Measurements from ENCODE around the gene XRCC3. TPM values are rescaled to one million over a fixed set of nuclear protein-coding genes. Genes with fewer than 3 reads are reported as not detected.

Gene XRCC3
- total and polyA plus RNA-seq, 2 experiments from 2014 or later = 20.4 to 72.9 TPM

DNA sequence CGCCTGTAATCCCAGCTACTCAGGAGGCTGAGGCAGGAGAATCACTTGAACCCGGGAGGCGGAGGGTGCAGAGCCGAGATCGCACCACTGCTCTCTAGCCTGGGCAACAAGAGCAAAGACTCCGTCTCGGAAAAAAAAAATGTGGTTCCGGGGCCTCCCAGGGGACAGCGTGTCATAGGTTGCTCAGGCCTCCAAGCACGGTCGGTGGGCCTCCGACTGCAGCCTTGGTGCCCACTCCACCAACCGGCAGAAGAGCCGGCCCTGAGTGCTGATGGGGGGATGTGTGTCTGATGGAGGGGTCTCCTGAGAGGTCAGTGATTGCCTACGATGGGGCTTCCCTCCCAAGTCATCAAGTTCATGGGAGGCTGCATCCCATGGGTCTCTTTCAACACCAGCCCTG, 16.2 kb upstream of the XRCC3 start:
- DNase-seq (ENCODE audit: low spot score) (no peak), ATAC-seq (no peak)
- no peaks in the 10 kb centered on the region for H3K4me1 ChIP-seq (ENCODE audit: insufficient read depth)
- H4K20me1 ChIP-seq (replicated peaks; ENCODE audit: insufficient read depth) = peaks cover 7% of the 10 kb centered on the region; the same call in 1 of the 2 replicates
- no peaks in the 10 kb centered on the region for H3K9me2 ChIP-seq (ENCODE audit: insufficient read depth)
- no peak overlapping the region for H3K4me3 ChIP-seq
- Mint-ChIP-seq H3K36me3 (ENCODE audit: low read depth) (peaks cover 23% of the 10 kb centered on the region), H3K27ac (no peak overlapping the region), H3K9me3 (no peaks in the 10 kb centered on the region), H3K27me3 (ENCODE audit: insufficient read depth, low read depth, poor library complexity) (peaks cover 5% of the 10 kb centered on the region), H3K4me3 (no peak overlapping the region), H3K4me1 (peaks cover 5% of the 10 kb centered on the region; the same call in 2 of the 3 replicates)
- no peaks in the 10 kb centered on the region for H3K27me3 ChIP-seq (ENCODE audit: insufficient read depth)
- H3K27ac ChIP-seq (ENCODE audit: low read depth) = no peak overlapping the region
- H2AFZ ChIP-seq = no peak overlapping the region
- H3K79me2 ChIP-seq (replicated peaks; ENCODE audit: insufficient read depth) = peaks cover 4% of the 10 kb centered on the region; the same call in 1 of the 2 replicates
- H3F3A ChIP-seq (replicated peaks; ENCODE audit: low read depth) = no peaks in the 10 kb centered on the region
- no peaks in the 10 kb centered on the region for H3K36me3 ChIP-seq (ENCODE audit: insufficient read depth)
- H3K4me2 ChIP-seq = no peak overlapping the region
- TF ChIP-seq ZNF114 (CRISPR knock-in tag; IDR thresholded peaks at IDR 0.05) = no peak
- TF ChIP-seq, protein P1, sequence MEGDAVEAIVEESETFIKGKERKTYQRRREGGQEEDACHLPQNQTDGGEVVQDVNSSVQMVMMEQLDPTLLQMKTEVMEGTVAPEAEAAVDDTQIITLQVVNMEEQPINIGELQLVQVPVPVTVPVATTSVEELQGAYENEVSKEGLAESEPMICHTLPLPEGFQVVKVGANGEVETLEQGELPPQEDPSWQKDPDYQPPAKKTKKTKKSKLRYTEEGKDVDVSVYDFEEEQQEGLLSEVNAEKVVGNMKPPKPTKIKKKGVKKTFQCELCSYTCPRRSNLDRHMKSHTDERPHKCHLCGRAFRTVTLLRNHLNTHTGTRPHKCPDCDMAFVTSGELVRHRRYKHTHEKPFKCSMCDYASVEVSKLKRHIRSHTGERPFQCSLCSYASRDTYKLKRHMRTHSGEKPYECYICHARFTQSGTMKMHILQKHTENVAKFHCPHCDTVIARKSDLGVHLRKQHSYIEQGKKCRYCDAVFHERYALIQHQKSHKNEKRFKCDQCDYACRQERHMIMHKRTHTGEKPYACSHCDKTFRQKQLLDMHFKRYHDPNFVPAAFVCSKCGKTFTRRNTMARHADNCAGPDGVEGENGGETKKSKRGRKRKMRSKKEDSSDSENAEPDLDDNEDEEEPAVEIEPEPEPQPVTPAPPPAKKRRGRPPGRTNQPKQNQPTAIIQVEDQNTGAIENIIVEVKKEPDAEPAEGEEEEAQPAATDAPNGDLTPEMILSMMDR (conservative IDR thresholded peaks at IDR 0.05; ENCODE audit: low read depth in 2 of 2) = no peak
- no peak for TF ChIP-seq POLR2AphosphoS5 (IDR thresholded peaks at IDR 0.05; ENCODE audit: low read depth)
- no peak for TF ChIP-seq STAT1 (IDR thresholded peaks at IDR 0.05; ENCODE audit: unreplicated experiment)
- TF ChIP-seq, protein P2, sequence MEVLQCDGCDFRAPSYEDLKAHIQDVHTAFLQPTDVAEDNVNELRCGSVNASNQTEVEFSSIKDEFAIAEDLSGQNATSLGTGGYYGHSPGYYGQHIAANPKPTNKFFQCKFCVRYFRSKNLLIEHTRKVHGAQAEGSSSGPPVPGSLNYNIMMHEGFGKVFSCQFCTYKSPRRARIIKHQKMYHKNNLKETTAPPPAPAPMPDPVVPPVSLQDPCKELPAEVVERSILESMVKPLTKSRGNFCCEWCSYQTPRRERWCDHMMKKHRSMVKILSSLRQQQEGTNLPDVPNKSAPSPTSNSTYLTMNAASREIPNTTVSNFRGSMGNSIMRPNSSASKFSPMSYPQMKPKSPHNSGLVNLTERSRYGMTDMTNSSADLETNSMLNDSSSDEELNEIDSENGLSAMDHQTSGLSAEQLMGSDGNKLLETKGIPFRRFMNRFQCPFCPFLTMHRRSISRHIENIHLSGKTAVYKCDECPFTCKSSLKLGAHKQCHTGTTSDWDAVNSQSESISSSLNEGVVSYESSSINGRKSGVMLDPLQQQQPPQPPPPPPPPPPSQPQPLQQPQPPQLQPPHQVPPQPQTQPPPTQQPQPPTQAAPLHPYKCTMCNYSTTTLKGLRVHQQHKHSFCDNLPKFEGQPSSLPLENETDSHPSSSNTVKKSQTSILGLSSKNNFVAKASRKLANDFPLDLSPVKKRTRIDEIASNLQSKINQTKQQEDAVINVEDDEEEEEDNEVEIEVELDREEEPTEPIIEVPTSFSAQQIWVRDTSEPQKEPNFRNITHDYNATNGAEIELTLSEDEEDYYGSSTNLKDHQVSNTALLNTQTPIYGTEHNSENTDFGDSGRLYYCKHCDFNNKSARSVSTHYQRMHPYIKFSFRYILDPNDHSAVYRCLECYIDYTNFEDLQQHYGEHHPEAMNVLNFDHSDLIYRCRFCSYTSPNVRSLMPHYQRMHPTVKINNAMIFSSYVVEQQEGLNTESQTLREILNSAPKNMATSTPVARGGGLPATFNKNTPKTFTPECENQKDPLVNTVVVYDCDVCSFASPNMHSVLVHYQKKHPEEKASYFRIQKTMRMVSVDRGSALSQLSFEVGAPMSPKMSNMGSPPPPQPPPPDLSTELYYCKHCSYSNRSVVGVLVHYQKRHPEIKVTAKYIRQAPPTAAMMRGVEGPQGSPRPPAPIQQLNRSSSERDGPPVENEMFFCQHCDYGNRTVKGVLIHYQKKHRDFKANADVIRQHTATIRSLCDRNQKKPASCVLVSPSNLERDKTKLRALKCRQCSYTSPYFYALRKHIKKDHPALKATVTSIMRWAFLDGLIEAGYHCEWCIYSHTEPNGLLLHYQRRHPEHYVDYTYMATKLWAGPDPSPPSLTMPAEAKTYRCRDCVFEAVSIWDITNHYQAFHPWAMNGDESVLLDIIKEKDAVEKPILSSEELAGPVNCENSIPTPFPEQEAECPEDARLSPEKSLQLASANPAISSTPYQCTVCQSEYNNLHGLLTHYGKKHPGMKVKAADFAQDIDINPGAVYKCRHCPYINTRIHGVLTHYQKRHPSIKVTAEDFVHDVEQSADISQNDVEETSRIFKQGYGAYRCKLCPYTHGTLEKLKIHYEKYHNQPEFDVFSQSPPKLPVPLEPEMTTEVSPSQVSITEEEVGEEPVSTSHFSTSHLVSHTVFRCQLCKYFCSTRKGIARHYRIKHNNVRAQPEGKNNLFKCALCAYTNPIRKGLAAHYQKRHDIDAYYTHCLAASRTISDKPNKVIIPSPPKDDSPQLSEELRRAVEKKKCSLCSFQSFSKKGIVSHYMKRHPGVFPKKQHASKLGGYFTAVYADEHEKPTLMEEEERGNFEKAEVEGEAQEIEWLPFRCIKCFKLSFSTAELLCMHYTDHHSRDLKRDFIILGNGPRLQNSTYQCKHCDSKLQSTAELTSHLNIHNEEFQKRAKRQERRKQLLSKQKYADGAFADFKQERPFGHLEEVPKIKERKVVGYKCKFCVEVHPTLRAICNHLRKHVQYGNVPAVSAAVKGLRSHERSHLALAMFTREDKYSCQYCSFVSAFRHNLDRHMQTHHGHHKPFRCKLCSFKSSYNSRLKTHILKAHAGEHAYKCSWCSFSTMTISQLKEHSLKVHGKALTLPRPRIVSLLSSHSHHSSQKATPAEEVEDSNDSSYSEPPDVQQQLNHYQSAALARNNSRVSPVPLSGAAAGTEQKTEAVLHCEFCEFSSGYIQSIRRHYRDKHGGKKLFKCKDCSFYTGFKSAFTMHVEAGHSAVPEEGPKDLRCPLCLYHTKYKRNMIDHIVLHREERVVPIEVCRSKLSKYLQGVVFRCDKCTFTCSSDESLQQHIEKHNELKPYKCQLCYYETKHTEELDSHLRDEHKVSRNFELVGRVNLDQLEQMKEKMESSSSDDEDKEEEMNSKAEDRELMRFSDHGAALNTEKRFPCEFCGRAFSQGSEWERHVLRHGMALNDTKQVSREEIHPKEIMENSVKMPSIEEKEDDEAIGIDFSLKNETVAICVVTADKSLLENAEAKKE (CRISPR knock-in tag; IDR thresholded peaks at IDR 0.05) = no peak
- TF ChIP-seq, protein P3, sequence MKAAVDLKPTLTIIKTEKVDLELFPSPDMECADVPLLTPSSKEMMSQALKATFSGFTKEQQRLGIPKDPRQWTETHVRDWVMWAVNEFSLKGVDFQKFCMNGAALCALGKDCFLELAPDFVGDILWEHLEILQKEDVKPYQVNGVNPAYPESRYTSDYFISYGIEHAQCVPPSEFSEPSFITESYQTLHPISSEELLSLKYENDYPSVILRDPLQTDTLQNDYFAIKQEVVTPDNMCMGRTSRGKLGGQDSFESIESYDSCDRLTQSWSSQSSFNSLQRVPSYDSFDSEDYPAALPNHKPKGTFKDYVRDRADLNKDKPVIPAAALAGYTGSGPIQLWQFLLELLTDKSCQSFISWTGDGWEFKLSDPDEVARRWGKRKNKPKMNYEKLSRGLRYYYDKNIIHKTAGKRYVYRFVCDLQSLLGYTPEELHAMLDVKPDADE (IDR thresholded peaks at IDR 0.05) = no peak
- TF ChIP-seq ZNF331 (CRISPR knock-in tag; IDR thresholded peaks at IDR 0.05; ENCODE audit: low read depth) = no peak

All from GM23338 (cell line).